Omental fat pad (tissue), 4 donors: ENCODE data around the gene RCE1. TPM values are rescaled to one million over a fixed set of nuclear protein-coding genes. Genes with fewer than 3 reads are reported as not detected.
A peak's percentile ranks its signal among the peaks of the same experiment; 100 is the strongest.

ENCODE experiments used
- ATAC-seq: fragments of 150-250 bp; one replicate; pipeline ENCODE4 v1.9.1; 2016; ENCODE audit warnings: mild to moderate bottlenecking, moderate library complexity; ENCODE audit not compliant: low FRiP score
- DNase-seq: peaks from one replicate; pipeline ENCODE4 v3.0.0-alpha.2; 2019; ENCODE audit warnings: low spot score
- CTCF ChIP-seq, 3 donors: fragments of 450-650 bp; IDR thresholded peaks; one replicate each; pipeline ENCODE4 v1.5.1; 2016 to 2017; ENCODE audit warnings: antibody characterized with exemption in 3 of 3, mild to moderate bottlenecking in 3 of 3, moderate library complexity in 2 of 3
- total RNA-seq, 4 donors: library from RNA; depleted of rRNA; stranded (reverse); fragments of >200 nt; gene quantifications; one replicate each; pipeline ENCODE4 v1.1.0, GENCODE V29; 2016

Gene RCE1
- total RNA-seq, 4 donors from 2014 or later, result 12.8 to 20.4 (median 14.5) TPM

GRCh38 chr11:66854231-66854661 lies 11.0 kb downstream of the RCE1 start:
- ATAC-seq, result no peak
- TF ChIP-seq CTCF (IDR thresholded peaks at IDR 0.05), result no peak
- DNase-seq, result no peak

- DNase-seq (no peak), ATAC-seq (no peak)
- TF ChIP-seq CTCF (IDR thresholded peaks at IDR 0.05), result no peak
Observed at GRCh38 chr11:66854729-66855211, 11.5 kb downstream of the RCE1 start.

GRCh38 chr11:66855574-66856495 lies 12.6 kb downstream of the RCE1 start:
- TF ChIP-seq CTCF (IDR thresholded peaks at IDR 0.05), result no peak
- ATAC-seq, result peak; percentile 79
- peak; percentile 51 for DNase-seq

- DNase-seq (no peak), ATAC-seq (peak; percentile 17)
- no peak for TF ChIP-seq CTCF (IDR thresholded peaks at IDR 0.05)
Observed at GRCh38 chr11:66856496-66857233, 13.4 kb downstream of the RCE1 start, which contains the start of gene LRFN4. LRFN4 (plus strand) TSS chr11:66857064; CDS start chr11:66857745, 681 bp downstream.

GRCh38 chr11:66857234-66857926 lies 14.1 kb downstream of the RCE1 start:
- no peak for TF ChIP-seq CTCF (IDR thresholded peaks at IDR 0.05)
- ATAC-seq, result no peak
- no peak for DNase-seq

- no peak for ATAC-seq
- TF ChIP-seq CTCF (IDR thresholded peaks at IDR 0.05), result no peak
- DNase-seq, result no peak
Observed at GRCh38 chr11:66857927-66858185, 14.6 kb downstream of the RCE1 start.
